ENCODE measurements around the gene UBE2F.
A peak's percentile ranks its signal among the peaks of the same experiment; 100 is the strongest.

Gene UBE2F

DNA sequence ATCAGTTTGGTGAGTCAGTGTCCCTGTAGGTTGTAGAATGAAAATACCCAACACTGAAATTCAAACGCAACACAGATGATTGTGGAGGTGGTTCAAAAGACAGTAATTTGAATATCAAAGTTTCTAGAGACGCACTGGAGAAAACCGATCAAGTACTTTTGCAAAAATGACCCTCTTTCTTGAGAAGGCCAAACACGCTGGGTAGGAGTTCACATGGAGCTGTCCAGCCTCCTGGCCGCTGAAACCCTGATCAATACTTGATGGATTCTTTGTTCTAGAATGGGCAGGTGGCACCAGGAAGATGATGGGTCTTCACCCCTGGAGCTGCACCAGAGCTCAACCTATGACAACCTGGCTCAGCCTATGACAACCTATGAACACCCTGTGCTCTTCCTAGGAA, 39.7 kb upstream of the UBE2F start:
- Histone ChIP-seq H3K4me1 (ENCODE audit: insufficient read depth, poor library complexity, severe bottlenecking) (peaks cover 13% of the 10 kb centered on the region), H3K27me3 (ENCODE audit: insufficient read depth, poor library complexity, severe bottlenecking) (no peaks in the 10 kb centered on the region), H3K36me3 (ENCODE audit: low read depth) (no peaks in the 10 kb centered on the region), H3K4me3 (ENCODE audit: severe bottlenecking) (no peak overlapping the region), H3K9me3 (ENCODE audit: severe bottlenecking) (no peaks in the 10 kb centered on the region), H3K27ac (ENCODE audit: poor library complexity, severe bottlenecking) (no peak overlapping the region)
- ATAC-seq (ENCODE audit: low read depth) (no peak), DNase-seq (ENCODE audit: low spot score) (no peak)
- TF ChIP-seq, protein P1, sequence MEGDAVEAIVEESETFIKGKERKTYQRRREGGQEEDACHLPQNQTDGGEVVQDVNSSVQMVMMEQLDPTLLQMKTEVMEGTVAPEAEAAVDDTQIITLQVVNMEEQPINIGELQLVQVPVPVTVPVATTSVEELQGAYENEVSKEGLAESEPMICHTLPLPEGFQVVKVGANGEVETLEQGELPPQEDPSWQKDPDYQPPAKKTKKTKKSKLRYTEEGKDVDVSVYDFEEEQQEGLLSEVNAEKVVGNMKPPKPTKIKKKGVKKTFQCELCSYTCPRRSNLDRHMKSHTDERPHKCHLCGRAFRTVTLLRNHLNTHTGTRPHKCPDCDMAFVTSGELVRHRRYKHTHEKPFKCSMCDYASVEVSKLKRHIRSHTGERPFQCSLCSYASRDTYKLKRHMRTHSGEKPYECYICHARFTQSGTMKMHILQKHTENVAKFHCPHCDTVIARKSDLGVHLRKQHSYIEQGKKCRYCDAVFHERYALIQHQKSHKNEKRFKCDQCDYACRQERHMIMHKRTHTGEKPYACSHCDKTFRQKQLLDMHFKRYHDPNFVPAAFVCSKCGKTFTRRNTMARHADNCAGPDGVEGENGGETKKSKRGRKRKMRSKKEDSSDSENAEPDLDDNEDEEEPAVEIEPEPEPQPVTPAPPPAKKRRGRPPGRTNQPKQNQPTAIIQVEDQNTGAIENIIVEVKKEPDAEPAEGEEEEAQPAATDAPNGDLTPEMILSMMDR (IDR thresholded peaks at IDR 0.05; ENCODE audit: poor library complexity, severe bottlenecking) = no peak

GRCh38 chr2:237927986-237928385, 38.8 kb upstream of the UBE2F start:
- Histone ChIP-seq H3K4me3 (ENCODE audit: severe bottlenecking) (no peak overlapping the region), H3K9me3 (ENCODE audit: severe bottlenecking) (no peaks in the 10 kb centered on the region), H3K27me3 (ENCODE audit: insufficient read depth, poor library complexity, severe bottlenecking) (no peaks in the 10 kb centered on the region), H3K36me3 (ENCODE audit: low read depth) (no peaks in the 10 kb centered on the region), H3K27ac (ENCODE audit: poor library complexity, severe bottlenecking) (no peak overlapping the region), H3K4me1 (ENCODE audit: insufficient read depth, poor library complexity, severe bottlenecking) (peaks cover 6% of the 10 kb centered on the region)
- TF ChIP-seq, protein P1 (IDR thresholded peaks at IDR 0.05; ENCODE audit: poor library complexity, severe bottlenecking) = no peak
- no peak for DNase-seq (ENCODE audit: low spot score)
- no peak for ATAC-seq (ENCODE audit: low read depth)

DNA sequence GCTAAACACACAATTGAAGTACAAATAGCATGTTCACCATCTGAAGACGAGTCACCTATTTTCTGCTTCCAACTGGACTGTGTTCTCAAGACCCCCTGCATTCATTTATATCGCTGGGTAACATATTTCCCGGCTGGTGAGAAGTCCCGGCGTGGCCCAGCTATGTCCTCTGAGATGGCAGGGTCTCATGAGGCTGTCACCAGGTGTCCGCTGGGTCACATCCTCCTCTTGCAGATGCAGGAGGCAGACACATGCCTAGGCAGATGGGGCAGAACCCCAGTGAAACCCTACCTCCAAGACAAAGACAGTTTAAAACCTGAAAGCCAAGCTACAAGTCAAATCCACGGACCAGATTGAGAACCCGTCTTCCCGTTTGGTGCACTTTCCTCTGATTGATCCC, 36.8 kb upstream of the UBE2F start:
- Histone ChIP-seq H3K27ac (ENCODE audit: poor library complexity, severe bottlenecking) (no peak overlapping the region), H3K4me1 (ENCODE audit: insufficient read depth, poor library complexity, severe bottlenecking) (no peaks in the 10 kb centered on the region), H3K36me3 (ENCODE audit: low read depth) (no peaks in the 10 kb centered on the region), H3K9me3 (ENCODE audit: severe bottlenecking) (no peaks in the 10 kb centered on the region), H3K4me3 (ENCODE audit: severe bottlenecking) (no peak overlapping the region), H3K27me3 (ENCODE audit: insufficient read depth, poor library complexity, severe bottlenecking) (no peaks in the 10 kb centered on the region)
- ATAC-seq (ENCODE audit: low read depth) = no peak
- DNase-seq (ENCODE audit: low spot score) = no peak
- TF ChIP-seq, protein P1 (IDR thresholded peaks at IDR 0.05; ENCODE audit: poor library complexity, severe bottlenecking) = no peak

DNA sequence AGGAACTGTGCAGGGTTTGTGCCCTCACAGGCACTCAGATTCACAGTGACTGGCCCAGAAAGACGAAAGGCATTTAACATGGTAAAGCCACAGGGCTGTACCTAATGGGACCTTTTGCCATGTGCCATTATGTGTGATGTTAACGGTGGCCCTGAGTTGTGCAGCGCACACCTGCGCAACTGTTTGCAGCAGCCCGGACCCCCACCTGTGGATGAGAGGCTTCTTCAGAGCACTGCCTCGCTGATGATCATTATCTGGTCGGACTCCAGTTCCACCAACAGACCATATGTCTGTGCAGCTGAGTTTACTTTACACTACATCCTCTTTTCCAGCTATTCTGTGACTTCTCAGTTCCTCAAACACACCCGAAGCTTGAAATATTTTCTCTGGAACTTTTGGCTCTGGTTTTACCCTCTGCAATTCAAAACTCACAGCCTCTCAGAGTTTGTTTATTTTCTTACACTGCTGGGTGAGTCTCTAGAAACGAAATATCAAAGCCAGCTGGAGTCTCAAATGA, 35.6 kb upstream of the UBE2F start:
- Histone ChIP-seq H3K4me1 (ENCODE audit: insufficient read depth, poor library complexity, severe bottlenecking) (peaks cover 10% of the 10 kb centered on the region), H3K4me3 (ENCODE audit: severe bottlenecking) (no peak overlapping the region), H3K27me3 (ENCODE audit: insufficient read depth, poor library complexity, severe bottlenecking) (no peaks in the 10 kb centered on the region), H3K36me3 (ENCODE audit: low read depth) (no peaks in the 10 kb centered on the region), H3K9me3 (ENCODE audit: severe bottlenecking) (no peaks in the 10 kb centered on the region), H3K27ac (ENCODE audit: poor library complexity, severe bottlenecking) (no peak overlapping the region)
- DNase-seq (ENCODE audit: low spot score) (no peak), ATAC-seq (ENCODE audit: low read depth) (no peak)
- TF ChIP-seq, protein P1 (IDR thresholded peaks at IDR 0.05; ENCODE audit: poor library complexity, severe bottlenecking) = no peak

DNA sequence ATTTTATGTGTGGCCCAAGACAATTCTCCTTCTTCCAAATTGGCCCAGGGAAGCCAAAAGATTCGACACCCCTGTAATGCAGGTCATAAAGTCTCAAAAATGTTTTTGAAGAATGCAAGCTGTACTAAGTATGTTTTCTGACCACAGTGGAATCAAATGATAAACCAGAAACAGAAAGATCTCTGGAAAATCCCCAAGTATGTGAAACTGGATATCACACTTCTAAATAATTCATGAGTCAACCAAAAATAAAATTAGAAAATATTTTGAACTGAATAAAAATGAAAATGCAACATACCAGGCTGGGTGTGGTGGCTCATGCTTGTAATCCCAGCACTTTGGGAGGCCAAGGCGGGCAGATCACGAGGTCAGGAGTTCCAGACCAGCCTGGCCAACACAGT, 34.1 kb upstream of the UBE2F start:
- no peak for DNase-seq (ENCODE audit: low spot score)
- H3K9me3 ChIP-seq (ENCODE audit: severe bottlenecking) = no peaks in the 10 kb centered on the region
- H3K36me3 ChIP-seq (ENCODE audit: low read depth) = no peaks in the 10 kb centered on the region
- H3K27ac ChIP-seq (ENCODE audit: poor library complexity, severe bottlenecking) = no peak overlapping the region
- peak; percentile 21; the same call in 1 of the 3 replicates for ATAC-seq (ENCODE audit: low read depth)
- no peaks in the 10 kb centered on the region for H3K27me3 ChIP-seq (ENCODE audit: insufficient read depth, poor library complexity, severe bottlenecking)
- peaks cover 11% of the 10 kb centered on the region for H3K4me1 ChIP-seq (ENCODE audit: insufficient read depth, poor library complexity, severe bottlenecking)
- TF ChIP-seq, protein P1 (IDR thresholded peaks at IDR 0.05; ENCODE audit: poor library complexity, severe bottlenecking) = no peak
- H3K4me3 ChIP-seq (ENCODE audit: severe bottlenecking) = no peak overlapping the region

All from RWPE2 (cell line).